NCI-H345 (cell line): ENCODE measurements around the gene SNN.

Experiments used
- DNase-seq: peaks from one replicate; lab custom pipeline; 2025; lab: John Stamatoyannopoulos, UW

SNN gene

DNA sequence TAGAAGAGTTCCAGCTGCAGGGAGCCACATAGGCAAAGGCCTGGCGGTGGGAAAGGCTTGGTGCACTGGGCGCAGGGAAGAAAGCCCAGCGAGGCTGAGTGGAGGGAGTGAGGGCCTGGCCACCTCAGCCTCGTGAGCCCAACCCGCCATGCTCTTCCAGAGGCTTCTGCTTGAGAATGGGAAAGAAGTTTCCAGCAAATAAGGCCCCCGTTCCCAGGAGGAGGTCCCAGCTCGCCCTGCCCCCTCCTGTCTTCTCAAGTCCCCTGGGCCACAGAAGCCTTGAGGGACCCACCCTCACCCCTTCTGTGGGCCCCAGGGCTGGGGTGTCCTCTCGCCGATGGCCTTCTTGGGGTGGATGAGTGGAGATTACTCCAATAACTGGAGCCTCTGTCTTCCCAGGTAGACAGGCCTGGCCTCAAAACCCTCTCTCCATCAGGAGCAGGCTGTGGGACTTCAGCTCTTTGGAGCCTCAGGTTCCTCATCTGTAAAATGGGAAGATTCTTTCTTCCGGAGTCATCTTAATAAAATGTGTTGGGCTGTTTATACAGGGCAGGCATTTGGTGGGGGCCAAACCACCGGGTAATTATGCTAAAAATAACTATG is 933 bp upstream of the SNN start:
- no peak for DNase-seq

DNA sequence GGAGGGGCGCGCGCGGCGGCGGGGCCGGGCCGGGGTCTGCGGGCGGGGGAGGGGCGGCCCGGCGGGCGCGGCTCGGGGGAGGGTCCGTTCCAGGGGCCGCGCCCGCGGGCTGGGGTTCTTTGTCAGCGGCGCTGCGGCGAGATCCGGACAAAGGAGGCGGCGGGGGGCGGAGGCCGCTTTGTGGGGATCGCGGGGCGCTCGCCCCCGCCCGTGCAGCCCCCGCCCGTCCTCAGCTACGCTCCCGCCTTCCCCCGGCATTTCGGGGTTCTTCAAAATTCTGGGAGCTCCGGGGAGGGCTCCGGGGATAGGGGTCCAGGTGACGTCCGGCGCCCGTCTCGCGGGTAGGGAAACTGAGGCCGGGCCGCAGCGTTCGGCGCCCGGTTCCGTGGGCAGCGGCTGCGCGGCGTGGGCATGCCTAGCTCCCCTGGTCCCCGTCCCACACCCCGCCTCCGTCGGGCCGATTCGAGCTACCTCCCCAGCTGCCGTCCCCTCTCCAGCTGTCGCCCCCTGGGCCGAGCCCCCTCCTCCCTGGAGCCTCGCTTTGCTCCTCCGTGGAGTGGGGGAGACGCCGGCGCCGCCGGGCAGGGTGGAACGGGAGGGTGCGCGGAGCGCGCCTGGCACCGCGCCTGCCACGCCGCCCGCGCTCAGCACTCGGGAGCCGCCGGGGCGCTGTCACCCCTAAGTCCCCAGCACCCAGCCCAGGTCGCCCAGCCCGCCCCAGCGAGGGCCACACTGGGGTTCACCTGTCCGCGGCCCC is 546 bp downstream of the SNN start:
- no peak for DNase-seq

DNA sequence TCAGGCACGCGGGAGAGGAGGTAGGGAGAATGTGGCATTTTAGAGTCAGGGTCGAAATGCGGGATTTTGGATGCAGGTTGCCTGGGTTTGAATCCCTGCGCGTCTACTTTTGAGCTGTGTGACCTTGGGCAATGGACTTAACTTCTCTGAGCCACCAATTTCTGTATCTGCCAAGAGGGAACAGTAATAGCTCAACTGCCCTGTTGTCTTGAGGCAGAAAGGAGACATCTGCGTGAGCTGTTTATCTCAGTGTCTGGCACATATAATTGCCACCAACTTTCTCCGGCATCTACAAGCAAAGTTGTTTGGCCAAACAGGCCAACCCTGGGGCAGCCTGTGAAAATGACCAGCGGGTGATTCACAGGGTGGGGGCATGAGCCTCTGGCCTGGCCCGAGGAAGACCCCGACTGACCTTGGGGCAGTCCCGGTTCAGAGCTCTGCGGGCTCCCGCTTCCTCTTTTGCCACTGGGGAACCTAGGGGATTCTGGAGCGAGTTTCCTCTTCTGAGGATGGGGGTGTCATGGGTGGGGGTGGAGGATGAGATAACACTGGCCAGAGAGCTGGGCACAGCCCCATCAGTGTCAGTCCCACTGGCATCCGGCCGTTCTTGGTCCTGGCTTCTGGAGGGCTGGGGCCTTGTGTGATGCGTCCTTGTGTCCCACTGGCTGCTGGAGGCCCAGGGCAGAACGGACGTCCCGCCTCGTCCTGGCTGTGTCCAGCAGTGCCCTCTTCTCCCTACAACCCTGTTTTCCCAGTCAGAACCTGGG is 1.3 kb downstream of the SNN start:
- no peak for DNase-seq

DNA sequence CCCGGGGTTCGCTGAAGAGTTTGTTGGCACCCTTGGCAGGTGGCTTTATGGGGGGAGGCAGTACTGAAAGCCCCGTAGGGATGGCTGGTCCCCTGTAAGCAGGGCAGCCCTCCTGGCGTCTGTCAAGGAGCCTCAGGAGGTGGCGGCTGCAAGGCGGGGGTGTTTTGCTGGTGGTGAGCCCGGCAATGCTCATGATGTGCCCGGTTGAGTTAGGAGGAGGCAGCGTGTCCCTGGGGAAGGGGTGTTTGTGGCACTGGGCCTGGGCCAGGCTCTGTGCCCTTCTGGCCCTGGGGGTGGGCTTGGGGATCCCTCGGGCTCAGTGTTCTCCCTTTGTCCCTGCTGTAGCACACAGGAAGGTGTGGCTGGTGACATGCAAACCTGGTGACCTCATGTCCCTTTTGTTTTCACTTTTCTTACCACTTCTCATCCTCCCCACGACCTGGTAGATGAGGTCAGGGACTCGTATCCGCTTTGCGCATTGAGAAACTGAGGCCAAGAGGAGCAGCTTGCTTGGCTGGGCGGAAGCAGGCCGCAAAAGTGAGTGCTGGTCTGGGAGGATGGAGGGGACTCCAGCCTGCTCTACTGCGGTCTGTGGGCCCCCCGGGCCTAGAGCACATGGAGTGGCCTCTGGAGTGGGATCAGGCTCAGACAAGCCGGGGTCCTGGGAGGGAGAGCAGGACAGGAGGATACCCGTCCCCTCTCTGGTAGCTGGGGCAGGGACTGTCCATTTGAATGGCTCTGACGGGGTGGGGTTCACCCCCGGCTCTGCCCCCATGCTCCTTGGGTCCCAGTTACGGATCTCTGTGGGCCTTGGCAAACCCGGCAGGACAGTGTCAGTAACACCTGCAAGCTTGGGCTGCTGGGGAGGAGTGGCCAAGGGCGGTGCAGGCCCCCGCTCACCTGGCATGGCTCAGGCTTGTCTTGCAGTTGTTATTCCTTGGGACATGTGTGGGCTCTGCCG is 2.2 kb downstream of the SNN start:
- DNase-seq, result no peak

DNA sequence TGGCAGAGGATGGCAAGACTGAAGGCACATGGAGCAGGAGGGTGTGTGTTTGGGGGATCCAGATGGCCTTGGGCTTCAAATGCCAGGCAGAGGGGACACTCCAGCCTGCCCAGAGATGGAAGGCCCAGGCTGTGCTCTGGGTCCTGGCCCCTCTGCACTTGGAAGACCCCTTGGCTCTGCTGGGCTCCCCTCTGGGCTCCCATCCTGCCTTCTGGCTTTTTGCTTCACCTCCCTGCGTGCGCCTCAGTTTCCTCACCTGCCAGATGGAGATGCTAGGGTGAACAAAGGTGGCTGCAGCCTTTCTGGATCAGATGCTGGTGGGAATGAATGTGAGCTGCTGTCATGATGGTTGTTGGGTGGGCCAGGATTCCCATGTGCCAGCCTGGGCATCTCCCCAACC is 3.0 kb downstream of the SNN start:
- no peak for DNase-seq

DNA sequence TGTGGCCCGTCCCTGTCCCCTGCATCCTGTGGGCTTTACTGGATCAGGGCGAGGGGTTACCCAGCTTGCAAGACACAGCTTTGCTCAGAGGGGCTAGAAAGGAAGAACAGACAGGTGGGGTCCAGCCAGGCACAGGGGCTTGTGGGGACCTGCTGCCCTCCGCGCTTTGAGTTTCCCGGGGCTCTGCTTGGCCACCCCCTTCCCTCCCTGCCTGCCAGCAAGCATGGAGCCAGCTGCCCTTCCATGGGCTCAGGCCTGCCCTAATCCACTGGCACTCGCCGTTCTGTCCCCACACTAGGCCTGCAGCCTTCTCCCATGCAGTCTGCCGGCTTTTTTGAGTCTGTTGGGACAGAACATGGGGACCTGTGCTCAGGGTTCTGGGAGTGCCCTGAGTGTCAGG is 3.4 kb downstream of the SNN start:
- no peak for DNase-seq

DNA sequence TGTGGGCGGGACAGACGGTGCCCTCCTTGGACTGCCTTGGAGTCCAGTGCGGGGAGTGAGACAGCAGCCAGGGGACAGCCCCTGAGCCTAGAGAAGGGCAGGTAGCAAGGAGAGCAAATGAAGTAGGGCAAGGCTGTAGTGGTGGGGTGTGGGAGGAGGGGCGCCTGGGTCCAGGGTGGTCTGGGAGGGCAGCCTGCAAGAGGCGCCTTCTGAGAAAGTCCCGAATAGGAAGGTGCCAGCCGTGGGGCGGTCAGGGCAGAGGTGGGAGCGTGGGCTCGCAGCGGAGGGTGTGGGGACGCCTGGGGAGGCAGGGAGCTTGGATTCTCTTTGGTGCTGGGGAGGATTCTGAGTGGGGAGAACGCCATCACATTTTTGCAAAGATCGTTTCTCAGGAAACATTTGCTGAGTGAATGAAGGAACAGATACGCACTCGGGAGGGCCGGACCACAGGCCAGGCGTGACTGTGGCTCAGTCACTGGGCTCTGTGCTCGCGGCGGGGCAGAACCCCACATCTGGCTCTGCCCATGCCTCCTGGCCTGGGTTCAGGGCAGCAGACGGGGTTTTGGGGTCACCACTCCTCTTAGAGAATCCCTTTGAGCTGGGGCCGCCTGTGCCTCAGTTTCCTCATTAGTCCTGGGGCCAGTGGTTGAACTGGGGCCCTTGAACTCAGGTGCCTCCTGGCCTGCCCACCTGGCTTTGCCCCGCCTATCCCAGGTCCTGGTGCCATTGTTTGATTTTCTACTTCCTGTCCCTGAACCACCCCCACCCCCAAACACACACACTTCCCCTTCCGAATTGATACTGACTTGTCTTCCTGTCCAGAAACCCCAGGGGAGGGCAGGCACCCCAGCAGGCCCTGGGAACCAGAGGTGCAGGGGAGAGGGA is 4.2 kb downstream of the SNN start:
- no peak for DNase-seq

DNA sequence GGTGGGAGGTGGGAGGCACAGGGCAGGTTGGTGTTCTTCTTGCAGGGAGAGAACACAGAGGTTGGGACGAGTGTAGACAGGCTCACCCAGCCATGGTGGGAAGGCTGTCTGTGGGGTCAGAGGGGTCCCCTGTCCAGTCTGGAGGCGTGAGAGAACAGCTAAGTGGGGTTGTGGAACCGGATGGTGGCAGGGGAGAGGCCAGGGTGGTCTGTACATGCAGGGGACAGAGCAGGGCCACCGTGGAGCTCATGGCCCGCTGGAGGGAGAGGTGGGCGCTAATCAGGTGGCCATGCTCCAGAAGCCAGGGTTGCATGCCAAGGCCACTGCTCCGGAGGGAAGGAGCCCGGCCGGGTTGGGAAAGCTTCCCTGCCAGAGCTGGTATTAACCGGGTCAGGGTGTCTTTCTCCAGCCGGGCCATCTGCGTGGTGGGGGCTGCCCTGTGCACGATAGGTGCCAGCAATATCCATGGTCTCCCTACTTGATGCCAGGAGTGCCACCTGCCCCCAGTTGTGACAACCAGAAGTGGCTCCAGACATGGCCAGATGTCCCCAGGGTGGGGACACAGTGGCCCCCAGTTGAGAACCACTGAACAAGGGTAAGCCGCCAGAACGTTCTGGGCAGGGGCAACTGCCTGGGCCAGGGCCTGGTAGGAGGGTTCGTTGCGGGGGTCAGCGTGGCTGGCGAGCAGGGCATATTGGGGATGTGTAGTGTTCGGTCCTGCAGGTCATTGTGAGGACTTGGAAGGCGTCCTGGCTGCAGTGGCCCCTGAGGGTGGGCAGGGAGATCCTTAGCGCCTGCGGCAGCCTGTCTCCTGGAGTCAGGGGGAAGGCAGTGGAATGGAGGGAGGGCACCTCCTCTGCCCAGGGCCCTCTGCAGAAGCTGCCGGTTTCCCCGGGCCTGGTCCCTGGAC is 5.1 kb downstream of the SNN start:
- DNase-seq, result no peak

DNA sequence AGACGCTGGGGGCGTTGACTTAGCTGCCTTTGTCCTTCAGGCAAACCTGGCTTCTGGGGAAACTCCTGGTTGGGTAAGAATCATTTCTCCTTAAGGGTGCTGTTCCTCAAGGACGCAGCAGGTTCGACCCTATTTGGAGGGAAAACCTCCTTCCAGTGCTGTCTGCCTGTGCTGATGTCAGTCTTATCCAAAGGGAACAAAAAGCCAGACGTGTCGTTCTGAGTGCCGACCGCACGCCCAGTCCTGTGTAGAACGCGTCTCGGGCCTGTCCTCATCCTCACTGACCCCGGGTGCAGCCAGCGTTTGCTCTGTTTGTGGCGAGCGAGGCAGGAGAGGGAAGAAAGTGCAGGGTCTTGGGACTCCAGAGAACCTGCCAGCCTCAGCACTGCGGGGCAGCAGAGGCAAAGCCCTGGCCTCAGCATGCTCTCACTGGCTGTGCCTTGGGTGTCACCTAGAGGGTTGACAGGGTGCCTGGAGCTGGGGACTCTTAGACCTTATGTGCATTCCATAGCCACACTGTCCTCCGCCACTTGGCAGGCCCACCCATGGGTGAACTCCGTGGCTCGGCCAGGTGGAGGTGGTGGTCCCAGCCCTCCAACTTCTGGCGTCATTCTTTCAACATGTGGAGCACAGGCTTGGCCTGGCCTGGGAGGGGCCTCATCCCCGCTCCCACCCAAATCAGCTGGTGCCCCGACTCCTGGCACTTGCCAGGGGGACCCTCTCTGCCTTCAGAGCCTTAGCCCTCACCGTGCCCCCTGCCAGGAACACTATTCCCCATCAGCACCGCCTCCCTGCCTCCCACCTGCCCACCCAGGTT is 6.0 kb downstream of the SNN start:
- no peak for DNase-seq

DNA sequence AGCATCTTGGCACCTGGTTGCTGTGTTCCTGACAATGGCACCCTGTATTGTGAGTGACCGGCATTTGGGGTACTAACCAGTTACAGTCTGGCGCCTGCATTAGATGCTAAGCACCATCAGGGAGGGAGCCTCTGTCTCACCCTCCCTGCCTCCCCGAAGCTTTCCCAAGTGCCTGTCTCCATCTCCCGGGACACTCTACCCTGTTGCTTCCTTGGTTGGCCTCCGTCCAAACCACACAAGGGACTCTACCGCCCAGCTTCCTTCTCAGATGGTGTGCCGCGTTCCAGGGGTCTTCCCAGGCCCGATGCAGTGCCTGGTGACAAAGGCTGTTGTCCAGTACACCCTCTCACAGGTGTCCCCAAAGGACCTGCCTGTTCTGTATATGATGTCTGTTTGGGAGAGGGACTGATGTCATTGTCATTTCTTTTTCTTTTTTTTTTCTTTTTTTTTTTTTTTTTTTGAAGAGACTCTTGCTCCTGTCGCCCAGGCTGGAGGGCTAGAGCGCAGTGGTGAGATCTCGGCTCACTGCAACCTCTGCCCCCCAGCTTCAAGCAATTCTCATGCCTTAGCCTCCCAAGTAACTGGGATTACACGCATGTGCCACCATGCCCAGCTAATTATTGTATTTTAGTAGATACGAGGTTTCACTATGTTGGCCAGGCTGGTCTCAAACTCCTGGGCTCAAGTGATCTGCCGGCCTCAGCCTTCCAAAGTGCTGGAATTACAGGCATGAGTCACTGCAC is 6.7 kb downstream of the SNN start:
- DNase-seq, result no peak

DNA sequence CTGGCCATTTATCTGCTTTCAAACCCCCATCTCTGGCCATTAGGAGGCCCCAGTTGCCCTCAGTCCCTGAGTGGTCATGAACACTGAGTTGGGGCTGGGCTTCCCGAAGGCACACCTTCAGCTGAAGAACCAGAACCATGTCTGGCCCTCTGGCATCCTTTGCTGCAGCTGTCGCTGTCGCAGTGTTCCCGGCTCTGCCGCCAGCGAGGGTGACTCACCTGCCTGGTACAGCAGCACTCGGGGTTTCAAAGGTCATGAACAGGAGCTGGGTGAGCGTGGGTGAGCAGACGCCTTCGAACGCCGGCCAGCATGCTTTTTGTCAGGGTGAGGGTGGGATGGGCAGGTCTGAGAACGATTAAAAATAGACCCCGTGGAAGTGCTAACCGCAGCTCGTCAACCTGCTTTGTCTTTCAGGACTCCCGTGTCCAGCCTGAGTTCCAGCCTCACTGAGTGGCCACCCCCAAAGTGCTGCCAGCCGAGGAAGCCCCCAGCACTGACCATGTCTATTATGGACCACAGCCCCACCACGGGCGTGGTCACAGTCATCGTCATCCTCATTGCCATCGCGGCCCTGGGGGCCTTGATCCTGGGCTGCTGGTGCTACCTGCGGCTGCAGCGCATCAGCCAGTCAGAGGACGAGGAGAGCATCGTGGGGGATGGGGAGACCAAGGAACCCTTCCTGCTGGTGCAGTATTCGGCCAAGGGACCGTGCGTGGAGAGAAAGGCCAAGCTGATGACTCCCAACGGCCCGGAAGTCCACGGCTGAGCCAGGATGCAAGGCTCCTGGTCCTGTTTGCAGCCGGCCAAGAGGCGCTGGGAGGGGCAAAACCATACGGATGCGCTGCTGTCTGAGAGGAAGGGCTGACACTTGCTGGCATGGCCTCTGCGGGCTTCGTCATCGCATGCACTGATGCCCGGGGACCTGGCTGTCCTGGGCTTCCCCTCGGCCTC is 7.6 kb downstream of the SNN start:
- DNase-seq, result no peak

DNA sequence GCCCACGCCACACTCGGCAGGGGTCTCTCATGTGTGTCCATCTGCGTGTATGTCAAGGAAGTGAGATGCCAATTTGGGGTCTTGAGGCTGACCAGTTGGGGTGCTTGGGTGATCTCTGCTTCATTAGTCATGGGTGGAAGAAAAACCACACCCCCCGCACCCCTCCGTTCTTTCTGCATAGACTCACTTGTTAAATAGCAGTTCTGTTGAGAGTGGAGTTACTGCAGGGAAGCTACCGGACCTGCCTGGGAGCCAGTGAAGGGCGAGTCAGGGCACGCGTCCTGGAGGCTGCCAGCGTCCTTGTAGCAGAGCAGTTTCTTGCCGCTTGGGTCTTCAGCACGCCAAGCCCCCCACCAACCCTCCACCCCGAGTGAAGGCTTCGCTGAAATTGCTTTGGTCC is 8.5 kb downstream of the SNN start:
- no peak for DNase-seq

DNA sequence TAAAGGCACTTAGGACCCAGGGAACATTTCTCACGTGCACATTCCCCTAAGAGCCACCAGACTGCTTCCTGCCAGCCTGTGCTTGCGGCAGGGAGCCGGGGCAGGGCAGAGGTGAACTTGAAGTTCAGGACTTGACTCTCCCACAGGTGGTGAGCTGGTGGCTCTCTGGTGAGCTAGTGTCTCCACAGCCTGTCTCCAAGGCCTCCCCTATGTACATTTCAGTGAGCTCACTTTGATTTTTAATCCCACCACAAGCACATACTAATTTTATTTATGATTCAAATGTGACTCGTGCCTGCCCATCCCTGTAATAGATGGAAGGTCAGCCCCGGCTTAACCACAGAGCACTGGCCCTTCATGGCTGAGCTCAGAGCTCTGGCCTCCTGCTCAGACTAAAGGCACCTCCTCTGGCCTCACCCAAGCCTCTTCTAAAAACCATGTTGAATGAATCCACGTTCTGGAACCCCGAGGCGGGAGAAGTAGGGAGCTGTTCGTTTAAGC is 9.2 kb downstream of the SNN start:
- no peak for DNase-seq

DNA sequence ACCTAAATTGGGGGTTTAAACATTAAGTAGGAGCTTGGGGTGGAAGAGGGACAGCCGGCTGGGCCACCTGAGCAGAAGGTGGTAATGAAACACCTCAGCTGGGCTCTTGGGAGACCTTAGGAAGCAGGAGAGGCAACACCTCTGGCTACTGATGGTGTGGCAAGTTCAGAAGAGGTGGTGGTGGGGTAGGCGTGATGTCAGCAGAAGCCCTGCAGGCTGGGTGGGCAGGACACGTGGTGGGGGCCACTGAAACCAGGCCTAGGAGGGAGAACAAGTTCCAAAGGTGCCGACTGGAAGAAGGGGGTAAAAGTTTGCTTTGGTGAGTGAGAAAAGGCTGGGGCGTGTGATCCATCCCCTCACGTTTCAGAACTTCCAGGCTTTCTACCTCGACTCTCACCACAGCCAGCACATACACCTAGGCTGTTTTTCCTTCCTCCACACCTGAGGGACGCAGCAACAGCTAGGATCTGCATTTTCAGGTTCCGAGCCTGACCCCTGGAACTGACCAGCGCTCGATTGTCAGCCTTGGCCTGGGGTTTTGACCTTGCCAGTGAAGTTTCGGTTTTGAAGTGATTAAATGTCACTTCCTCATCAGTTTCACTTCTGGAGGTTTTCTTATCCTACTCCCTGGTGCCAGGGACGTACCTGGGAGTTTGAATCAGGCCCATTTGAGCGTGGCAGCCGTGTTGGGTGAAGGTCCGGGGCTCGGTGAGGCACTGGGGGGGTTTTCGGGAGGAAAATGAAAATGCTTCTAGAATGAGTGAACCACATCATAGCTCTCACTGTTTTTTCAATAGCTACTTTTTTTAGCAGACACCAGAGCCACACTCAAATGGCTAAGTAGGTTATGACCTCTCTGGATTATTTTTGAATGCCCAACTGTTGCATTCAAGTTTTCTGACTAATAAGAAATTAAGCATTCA is 10.0 kb downstream of the SNN start:
- no peak for DNase-seq

DNA sequence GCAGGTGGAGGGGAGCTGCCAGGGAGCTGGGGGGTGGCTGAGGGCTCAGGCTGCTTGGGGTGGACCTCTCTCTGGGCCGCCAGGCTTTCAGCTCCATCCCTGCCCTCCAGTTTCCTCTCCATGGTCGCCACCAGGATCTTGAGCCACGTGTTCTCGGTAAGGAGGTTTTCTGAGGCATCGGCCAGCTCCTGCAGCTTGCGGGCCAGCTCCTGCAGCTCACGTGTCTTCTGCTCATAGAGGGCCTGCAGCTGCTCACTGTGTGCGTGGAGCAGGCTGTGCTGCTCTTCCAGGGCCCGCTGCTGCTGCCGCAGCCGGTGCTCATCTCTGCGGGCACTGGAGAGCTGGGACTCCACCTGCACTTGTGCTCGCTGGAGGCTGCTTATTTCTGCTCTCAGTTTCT is 11.0 kb downstream of the SNN start:
- DNase-seq, result no peak
